HCT116 (cell line): ENCODE measurements around the gene DIP2C. TPM values are rescaled to one million over a fixed set of nuclear protein-coding genes. Genes with fewer than 3 reads are reported as not detected.

Experiments used
- ATAC-seq: fragments of 200-7000 bp; cut with Tn5 transposase; 2 replicates; pipeline ENCODE4 v1.9.1; 2020; ENCODE audit warnings: mild to moderate bottlenecking, moderate library complexity
- BruUV-seq: library from RNA; stranded (reverse); fragments of 400-500 nt; replicated peaks from 2 replicates; lab custom pipeline; 2021; lab: Mats Ljungman, UMichigan
- CTCF ChIA-PET: fragments of 300-600 bp; sonication (Branson Sonifier 250); formaldehyde crosslinking; loops from one replicate; lab custom pipeline; 2021; ENCODE audit warnings: antibody characterized with exemption; lab: Charles Lee
- POLR2A ChIA-PET: fragments of 300-600, 350-600 bp; sonication (Branson Sonifier 250); formaldehyde crosslinking; loops from one replicate; lab custom pipeline; 2021; ENCODE audit warnings: antibody characterized with exemption; lab: Charles Lee
- RAD21 ChIA-PET, 2 experiments: fragments of 300-600 bp; sonication (Branson Sonifier 250); formaldehyde crosslinking; loops; one replicate each; lab custom pipeline; 2023; ENCODE audit warnings: low total read pairs in 2 of 2; ENCODE audit not compliant: uncharacterized antibody in 2 of 2, unreplicated experiment in 2 of 2, low non-redundant PET in 1 of 2; lab: Charles Lee
- DNase-seq: peaks from one replicate; pipeline ENCODE4 v3.0.0-alpha.2; 2010; ENCODE audit warnings: low read depth, low spot score
- H2AFZ ChIP-seq: fragments of 200-600 bp; shearing (Covaris generic), sonication (generic); 2 replicates; pipeline ENCODE4 v1.6.1; 2017; ENCODE audit warnings: low read depth, mixed run types, mixed read lengths, antibody characterized with exemption, low read length; ENCODE audit not compliant: poor library complexity, severe bottlenecking
- H3K27ac ChIP-seq: 2 replicates; pipeline ENCODE4 v1.5.1; 2012; ENCODE audit warnings: low read depth, low read length
- H3K27me3 ChIP-seq: fragments of 200-600 bp; sonication (generic); 2 replicates; pipeline ENCODE4 v1.6.1; 2016; ENCODE audit warnings: mixed run types, low read length, mixed read lengths; ENCODE audit not compliant: insufficient read depth
- H3K36me3 ChIP-seq, 2 experiments: fragments of 200-500 bp in 1 of 2; fragments of 200-600 bp in 1 of 2; sonication (Bioruptor generic) in 1 of 2; sonication (generic) in 1 of 2; 2 replicates each; pipeline versions ENCODE4 v1.5.1 to v1.6.1; 2014 to 2016; ENCODE audit warnings: low read length in 2 of 2, inconsistent platforms in 1 of 2, mixed read lengths in 1 of 2, mixed run types in 1 of 2; ENCODE audit not compliant: insufficient read depth in 2 of 2, control insufficient read depth in 1 of 2
- H3K4me1 ChIP-seq, 2 experiments: fragments of 200-600 bp in 1 of 2; sonication (generic) in 1 of 2; 2 replicates each; pipeline versions ENCODE4 v1.5.1 to v1.6.1; 2012 to 2017; ENCODE audit warnings: low read length in 2 of 2, inconsistent platforms in 1 of 2, mild to moderate bottlenecking in 1 of 2, mixed read lengths in 1 of 2, mixed run types in 1 of 2, moderate library complexity in 1 of 2; ENCODE audit not compliant: insufficient read depth in 2 of 2, control insufficient read depth in 1 of 2
- H3K4me2 ChIP-seq: fragments of 200-600 bp; sonication (generic); 2 replicates; pipeline ENCODE4 v1.6.1; 2017; ENCODE audit warnings: mixed run types, low read length, mixed read lengths
- H3K4me3 ChIP-seq, 2 experiments: fragments of 200-600 bp in 1 of 2; sonication (generic) in 1 of 2; replicated peaks in 1 of 2; 2 replicates each; pipeline ENCODE4 v1.5.1; 2011 to 2016; ENCODE audit warnings: low read length in 2 of 2, control low read depth in 1 of 2, low read depth in 1 of 2, mild to moderate bottlenecking in 1 of 2, mixed read lengths in 1 of 2, mixed run types in 1 of 2
- H3K79me2 ChIP-seq: fragments of 200-600 bp; sonication (generic); 2 replicates; pipeline ENCODE4 v1.6.1; 2017; ENCODE audit warnings: mild to moderate bottlenecking, mixed run types, low read length, moderate library complexity, mixed read lengths; ENCODE audit not compliant: insufficient read depth
- H3K9ac ChIP-seq: fragments of 200-600 bp; sonication (generic); 2 replicates; pipeline ENCODE4 v1.6.1; 2016; ENCODE audit warnings: low read length, mixed read lengths
- H3K9me2 ChIP-seq: fragments of 200-600 bp; sonication (generic), shearing (Covaris generic); 2 replicates; pipeline ENCODE4 v1.6.1; 2017; ENCODE audit warnings: mixed run types, mild to moderate bottlenecking, moderate library complexity; ENCODE audit not compliant: insufficient read depth
- H3K9me3 ChIP-seq, 2 experiments: fragments of 200-500 bp in 1 of 2; fragments of 200-600 bp in 1 of 2; sonication (Bioruptor generic) in 1 of 2; sonication (generic) in 1 of 2; 2 replicates each; pipeline ENCODE4 v1.6.1; 2014 to 2017; ENCODE audit warnings: low read length in 2 of 2, mixed read lengths in 2 of 2, inconsistent platforms in 1 of 2, low read depth in 1 of 2, mild to moderate bottlenecking in 1 of 2, mixed run types in 1 of 2, moderate library complexity in 1 of 2; ENCODE audit not compliant: control insufficient read depth in 1 of 2, insufficient read depth in 1 of 2
- H4K20me1 ChIP-seq: fragments of 200-600 bp; sonication (generic), shearing (Covaris generic); 2 replicates; pipeline ENCODE4 v1.6.1; 2017; ENCODE audit warnings: mixed run types, mild to moderate bottlenecking, moderate library complexity; ENCODE audit not compliant: insufficient read depth
- ATF3 ChIP-seq: IDR thresholded peaks from 2 replicates; pipeline ENCODE4 v1.6.1; 2012
- CBX3 ChIP-seq: IDR thresholded peaks from 2 replicates; pipeline ENCODE4 v1.6.1; 2012; ENCODE audit warnings: low read depth
- CEBPB ChIP-seq: IDR thresholded peaks from 2 replicates; pipeline ENCODE4 v1.6.1; 2012; ENCODE audit warnings: low read depth
- CTCF ChIP-seq, 3 experiments: fragments of 200-600 bp in 1 of 3; sonication (generic) in 1 of 3; IDR thresholded peaks in 2 of 3; conservative IDR thresholded peaks in 1 of 3; 2 replicates each; pipeline ENCODE4 v1.5.1; 2012 to 2017; ENCODE audit warnings: low read depth in 2 of 3, low read length in 2 of 3, antibody characterized with exemption in 1 of 3, borderline replicate concordance in 1 of 3, control low read depth in 1 of 3, mild to moderate bottlenecking in 1 of 3, mixed read lengths in 1 of 3, mixed run types in 1 of 3, moderate library complexity in 1 of 3; ENCODE audit not compliant: insufficient read depth in 1 of 3
- EGR1 ChIP-seq: IDR thresholded peaks from 2 replicates; pipeline ENCODE4 v1.6.1; 2012; ENCODE audit warnings: low read depth
- ELF1 ChIP-seq: IDR thresholded peaks from 2 replicates; pipeline ENCODE4 v1.6.1; 2012; ENCODE audit warnings: low read depth, borderline replicate concordance
- EZH2 ChIP-seq: fragments of 200-600 bp; sonication (generic); IDR thresholded peaks from 2 replicates; pipeline ENCODE4 v1.6.1; 2017; ENCODE audit warnings: antibody characterized with exemption, mixed run types
- MAX ChIP-seq: IDR thresholded peaks from 2 replicates; pipeline ENCODE4 v1.6.1; 2012
- POLR2A ChIP-seq: IDR thresholded peaks from 2 replicates; pipeline ENCODE4 v1.7.0; 2011; ENCODE audit warnings: borderline replicate concordance; ENCODE audit not compliant: insufficient read depth, insufficient read length; ENCODE audit errors: extremely low read depth
- POLR2AphosphoS5 ChIP-seq: IDR thresholded peaks from 2 replicates; pipeline ENCODE4 v1.6.1; 2011; ENCODE audit warnings: mild to moderate bottlenecking, low read depth, low read length, moderate library complexity
- RAD21 ChIP-seq: IDR thresholded peaks from 2 replicates; pipeline ENCODE4 v1.6.1; 2012; ENCODE audit warnings: low read depth, mild to moderate bottlenecking
- REST ChIP-seq: IDR thresholded peaks from 2 replicates; pipeline ENCODE4 v1.6.1; 2012; ENCODE audit warnings: low read depth
- SIN3A ChIP-seq: IDR thresholded peaks from 2 replicates; pipeline ENCODE4 v1.6.1; 2012; ENCODE audit warnings: low read depth
- SP1 ChIP-seq: IDR thresholded peaks from 2 replicates; pipeline ENCODE4 v1.6.1; 2012; ENCODE audit warnings: low read depth
- TCF7L2 ChIP-seq: IDR thresholded peaks from 2 replicates; pipeline ENCODE4 v1.7.0; 2011; ENCODE audit warnings: borderline replicate concordance, inconsistent platforms; ENCODE audit not compliant: insufficient read depth, insufficient read length; ENCODE audit errors: extremely low read depth
- ZBTB33 ChIP-seq: IDR thresholded peaks from 2 replicates; pipeline ENCODE4 v1.6.1; 2011; ENCODE audit warnings: mild to moderate bottlenecking, low read length, moderate library complexity; ENCODE audit not compliant: insufficient replicate concordance; ENCODE audit errors: extremely low read depth
- ZFX ChIP-seq: fragments of 450-650 bp; IDR thresholded peaks from 2 replicates; pipeline ENCODE4 v1.6.1; 2017
- ZNF274 ChIP-seq: fragments of 200-500 bp; sonication (Bioruptor generic); IDR thresholded peaks from 2 replicates; pipeline ENCODE4 v1.6.1; 2014; ENCODE audit warnings: mild to moderate bottlenecking, low read depth, low read length, inconsistent platforms
- intact Hi-C: fragments of 100-400 bp; cut with micrococcal nuclease; formaldehyde crosslinking; loops from 2 replicates; pipeline ENCODE4 v1.10.0; 2022
- total RNA-seq: library from RNA; stranded (reverse); gene quantifications from one replicate; pipeline ENCODE4 v1.2.1, GENCODE V29; 2021; ENCODE audit not compliant: unreplicated experiment

Gene DIP2C
- total RNA-seq, 1 experiment from 2014 or later, result 15.4 TPM

- Histone ChIP-seq H3K9me2 (no peaks in the 10 kb centered on the region), H3K9ac (no peak overlapping the region), H3K79me2 (no peaks in the 10 kb centered on the region), H3K36me3 (no peaks in the 10 kb centered on the region; a peak in 1 of 4 replicates), H3K4me1 (no peaks in the 10 kb centered on the region), H3K27ac (no peak overlapping the region), H4K20me1 (no peaks in the 10 kb centered on the region), H3K9me3 (no peaks in the 10 kb centered on the region), H2AFZ (no peak overlapping the region), H3K4me2 (no peak overlapping the region), H3K4me3 (no peak overlapping the region), H3K27me3 (no peaks in the 10 kb centered on the region)
- ChIA-PET POLR2A (no interaction called here), CTCF (no interaction called here), RAD21 (no interaction called here)
- ATAC-seq (no peak), DNase-seq (no peak)
- intact Hi-C loops, result no loop called here
- BruUV-seq, result no TSS peak
- TF ChIP-seq POLR2A (no peak), RAD21 (no peak), CEBPB (no peak), ZBTB33 (no peak), POLR2AphosphoS5 (no peak), SIN3A (no peak), ZFX (no peak), ELF1 (no peak), ZNF274 (no peak), ATF3 (no peak), EGR1 (no peak), REST (no peak), EZH2 (no peak), SP1 (no peak), TCF7L2 (no peak), CTCF (IDR thresholded peaks at IDR 0.05 in 2 of 3, conservative IDR thresholded peaks at IDR 0.05 in 1 of 3; ENCODE audit: borderline replicate concordance in 1 of 3, insufficient read depth in 1 of 3, low read depth in 2 of 3, low read length in 2 of 3) (no peak), CBX3 (no peak), MAX (no peak)
Observed at GRCh38 chr10:316390-316789, 373.1 kb downstream of the DIP2C start.
